Osteocyte (in vitro differentiated cells): Measurements from ENCODE around the gene IGBP1. TPM values are rescaled to one million over a fixed set of nuclear protein-coding genes. Genes with fewer than 3 reads are reported as not detected.
"Not testable (repeated sequence)": the region's sequence is repeated elsewhere in the genome, so short reads cannot be mapped to it uniquely, and the experiment has no call there.

Experiments
- DNase-seq: peaks from one replicate; pipeline ENCODE4 v3.0.0; 2021; ENCODE audit warnings: mixed read lengths; ENCODE audit not compliant: unreplicated experiment; ENCODE audit errors: extremely low spot score
- H3K27ac Mint-ChIP-seq: one replicate; pipeline ENCODE4 v1.8.0; 2021; ENCODE audit warnings: mild to moderate bottlenecking, mixed read lengths; ENCODE audit not compliant: unreplicated experiment
- H3K27me3 Mint-ChIP-seq: one replicate; pipeline ENCODE4 v1.8.0; 2021; ENCODE audit warnings: mixed read lengths; ENCODE audit not compliant: unreplicated experiment
- H3K36me3 Mint-ChIP-seq: one replicate; pipeline ENCODE4 v1.8.0; 2021; ENCODE audit warnings: mixed read lengths; ENCODE audit not compliant: unreplicated experiment
- H3K4me1 Mint-ChIP-seq: one replicate; pipeline ENCODE4 v1.8.0; 2021; ENCODE audit warnings: mixed read lengths; ENCODE audit not compliant: unreplicated experiment
- H3K4me3 Mint-ChIP-seq: one replicate; pipeline ENCODE4 v1.8.0; 2021; ENCODE audit warnings: mild to moderate bottlenecking, moderate library complexity, mixed read lengths; ENCODE audit not compliant: unreplicated experiment
- H3K9me3 Mint-ChIP-seq: one replicate; pipeline ENCODE4 v1.8.0; 2021; ENCODE audit warnings: mixed read lengths; ENCODE audit not compliant: unreplicated experiment
- total RNA-seq: library from RNA; stranded (reverse); gene quantifications from 2 replicates; pipeline ENCODE4 v1.2.1, GENCODE V29; 2021
- TF ChIP-seq, protein P1 (sequence below): fragments of 200-600 bp; sonication (generic); IDR thresholded peaks from 2 replicates; pipeline ENCODE4 v1.5.0; 2021; ENCODE audit warnings: antibody characterized with exemption, mild to moderate bottlenecking, moderate library complexity

IGBP1 gene
- total RNA-seq, 1 donor from 2014 or later: 49.4 TPM

DNA sequence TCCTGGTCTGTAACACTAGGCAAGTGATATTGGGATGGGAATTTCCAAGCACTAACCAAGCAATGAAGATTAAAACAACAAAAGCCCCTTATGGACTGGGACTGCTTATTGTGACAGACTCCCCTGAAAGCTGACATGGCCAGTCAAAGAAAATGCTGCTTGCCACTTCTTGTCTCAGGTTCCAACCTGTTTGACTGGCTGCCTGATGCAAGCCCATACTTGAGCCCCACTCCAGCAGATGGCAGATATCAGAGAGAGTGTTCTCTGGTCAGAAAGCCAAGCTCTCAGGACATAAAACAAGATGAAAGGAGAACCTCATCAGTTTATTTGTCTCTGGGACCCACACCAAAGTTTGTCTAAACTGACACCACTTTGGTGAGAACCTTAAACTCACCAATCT lies 15.5 kb upstream of the IGBP1 start:
- H3K27ac Mint-ChIP-seq: no peak overlapping the region
- H3K4me3 Mint-ChIP-seq: no peak overlapping the region
- H3K36me3 Mint-ChIP-seq: no peaks in the 10 kb centered on the region
- peak; percentile 36 for DNase-seq
- peaks cover 10% of the 10 kb centered on the region for H3K9me3 Mint-ChIP-seq
- no peaks in the 10 kb centered on the region for H3K4me1 Mint-ChIP-seq
- no peaks in the 10 kb centered on the region for H3K27me3 Mint-ChIP-seq
- TF ChIP-seq, protein P1, sequence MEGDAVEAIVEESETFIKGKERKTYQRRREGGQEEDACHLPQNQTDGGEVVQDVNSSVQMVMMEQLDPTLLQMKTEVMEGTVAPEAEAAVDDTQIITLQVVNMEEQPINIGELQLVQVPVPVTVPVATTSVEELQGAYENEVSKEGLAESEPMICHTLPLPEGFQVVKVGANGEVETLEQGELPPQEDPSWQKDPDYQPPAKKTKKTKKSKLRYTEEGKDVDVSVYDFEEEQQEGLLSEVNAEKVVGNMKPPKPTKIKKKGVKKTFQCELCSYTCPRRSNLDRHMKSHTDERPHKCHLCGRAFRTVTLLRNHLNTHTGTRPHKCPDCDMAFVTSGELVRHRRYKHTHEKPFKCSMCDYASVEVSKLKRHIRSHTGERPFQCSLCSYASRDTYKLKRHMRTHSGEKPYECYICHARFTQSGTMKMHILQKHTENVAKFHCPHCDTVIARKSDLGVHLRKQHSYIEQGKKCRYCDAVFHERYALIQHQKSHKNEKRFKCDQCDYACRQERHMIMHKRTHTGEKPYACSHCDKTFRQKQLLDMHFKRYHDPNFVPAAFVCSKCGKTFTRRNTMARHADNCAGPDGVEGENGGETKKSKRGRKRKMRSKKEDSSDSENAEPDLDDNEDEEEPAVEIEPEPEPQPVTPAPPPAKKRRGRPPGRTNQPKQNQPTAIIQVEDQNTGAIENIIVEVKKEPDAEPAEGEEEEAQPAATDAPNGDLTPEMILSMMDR: no peak

DNA sequence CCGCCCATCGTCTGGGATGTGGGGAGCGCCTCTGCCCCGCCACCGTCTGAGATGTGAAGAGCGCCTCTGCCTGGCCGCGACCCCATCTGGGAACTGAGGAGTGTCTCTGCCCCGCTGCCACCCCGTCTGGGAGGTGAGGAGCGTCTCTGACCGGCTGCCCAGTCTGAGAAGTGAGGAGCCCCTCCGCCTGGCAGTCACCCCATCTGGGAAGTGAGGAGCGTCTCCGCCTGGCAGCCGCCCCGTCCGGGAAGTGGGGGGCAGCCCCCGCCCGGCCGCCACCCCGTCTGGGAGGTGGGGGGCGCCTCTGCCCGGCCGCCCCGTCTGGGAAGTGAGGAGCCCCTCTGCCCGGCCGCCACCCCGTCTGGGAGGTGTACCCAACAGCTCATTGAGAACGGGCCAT lies 10.2 kb upstream of the IGBP1 start:
- not testable (repeated sequence) for H3K36me3 Mint-ChIP-seq, H3K27ac Mint-ChIP-seq, H3K27me3 Mint-ChIP-seq, DNase-seq, H3K4me3 Mint-ChIP-seq, H3K4me1 Mint-ChIP-seq
- peaks cover 20% of the 10 kb centered on the region for H3K9me3 Mint-ChIP-seq

DNA sequence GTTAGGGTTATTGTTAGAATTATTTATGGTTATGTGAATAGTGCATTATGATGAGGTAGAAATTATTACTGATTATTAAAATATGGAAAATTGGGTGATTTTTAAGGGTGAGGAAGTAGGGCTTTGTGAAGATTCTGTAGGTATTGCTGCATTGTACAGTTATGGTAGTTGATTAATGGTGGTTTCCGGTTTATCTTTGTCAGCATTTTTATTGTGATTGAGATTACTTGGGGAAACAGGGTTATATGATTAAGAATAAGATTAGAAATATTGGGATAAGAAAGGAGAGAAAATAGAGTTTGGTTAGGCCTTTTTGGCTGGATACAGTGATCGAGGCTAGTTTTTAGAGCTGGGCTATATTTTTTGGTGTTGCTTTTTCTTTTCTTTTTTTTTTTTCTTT lies 8.6 kb upstream of the IGBP1 start:
- no peak for DNase-seq
- Mint-ChIP-seq H3K4me3 (no peak overlapping the region), H3K9me3 (peaks cover 14% of the 10 kb centered on the region), H3K36me3 (no peaks in the 10 kb centered on the region), H3K27ac (no peak overlapping the region), H3K4me1 (peaks cover 3% of the 10 kb centered on the region), H3K27me3 (peaks cover 2% of the 10 kb centered on the region)
- TF ChIP-seq, protein P1: no peak

DNA sequence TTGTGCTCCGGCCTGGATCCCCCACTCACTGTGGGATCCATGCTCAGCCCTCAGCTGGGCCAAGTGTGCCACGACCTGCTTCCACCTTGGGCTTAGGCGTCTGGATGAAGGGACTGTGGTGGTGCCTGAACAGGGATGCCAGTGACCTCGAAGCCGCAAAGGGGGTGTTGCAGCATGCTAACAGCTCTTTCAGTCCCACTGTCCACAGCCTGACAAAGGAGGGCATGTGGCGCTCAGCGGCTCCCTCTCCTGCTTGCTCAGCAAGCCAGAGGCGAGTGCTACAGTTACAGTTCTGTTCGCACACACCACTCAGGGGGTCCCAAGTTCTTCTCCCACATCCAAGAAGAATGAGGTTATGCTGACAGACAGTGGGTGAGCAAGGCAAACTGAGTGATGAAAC lies 5.2 kb upstream of the IGBP1 start:
- no peak overlapping the region for H3K4me3 Mint-ChIP-seq
- no peak overlapping the region for H3K27ac Mint-ChIP-seq
- no peak for DNase-seq
- H3K36me3 Mint-ChIP-seq: no peaks in the 10 kb centered on the region
- peaks cover 3% of the 10 kb centered on the region for H3K4me1 Mint-ChIP-seq
- TF ChIP-seq, protein P1: no peak
- H3K9me3 Mint-ChIP-seq: peaks cover 14% of the 10 kb centered on the region
- peaks cover 2% of the 10 kb centered on the region for H3K27me3 Mint-ChIP-seq

DNA sequence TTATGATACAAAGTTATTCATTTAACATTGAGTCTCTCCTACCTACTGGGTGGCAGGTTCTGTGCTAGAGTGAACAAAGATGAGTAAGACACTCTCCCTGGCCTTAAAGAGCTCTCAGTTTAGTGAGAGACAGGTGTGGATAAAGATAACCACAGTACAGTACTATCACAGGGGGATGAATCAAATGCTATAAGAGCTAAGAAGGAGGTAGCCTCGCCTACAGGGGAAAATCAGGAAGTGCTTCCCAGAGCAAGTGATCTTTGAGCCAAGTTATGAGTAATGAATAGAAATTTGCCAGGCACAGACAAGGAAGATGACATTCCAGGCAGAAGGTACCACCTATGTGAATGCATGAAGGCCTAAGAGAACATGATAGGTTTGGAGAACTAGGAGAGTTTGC lies 3.4 kb upstream of the IGBP1 start:
- peaks cover 5% of the 10 kb centered on the region for H3K4me1 Mint-ChIP-seq
- no peak for DNase-seq
- no peak overlapping the region for H3K4me3 Mint-ChIP-seq
- TF ChIP-seq, protein P1: no peak
- no peaks in the 10 kb centered on the region for H3K36me3 Mint-ChIP-seq
- peaks cover 6% of the 10 kb centered on the region for H3K9me3 Mint-ChIP-seq
- no peak overlapping the region for H3K27ac Mint-ChIP-seq
- H3K27me3 Mint-ChIP-seq: peaks cover 2% of the 10 kb centered on the region

DNA sequence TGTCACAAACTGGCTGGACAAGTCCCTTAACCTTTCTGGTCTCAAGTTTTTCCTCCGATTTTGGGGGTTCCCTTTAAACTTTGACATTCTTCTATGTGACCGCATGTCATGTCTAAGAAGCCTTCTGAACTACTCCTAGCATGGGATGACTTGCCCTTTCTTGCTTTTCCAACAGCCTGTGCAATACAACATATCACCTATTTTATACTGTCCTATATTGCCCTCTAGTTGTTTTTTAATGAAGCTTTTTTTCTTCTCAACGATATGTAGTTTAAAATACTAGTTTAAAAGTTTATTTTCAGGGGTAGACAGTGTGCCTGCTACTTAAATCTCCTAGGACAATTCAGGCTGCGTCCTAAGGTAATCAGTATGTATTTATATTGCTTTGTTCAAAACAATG lies 1.0 kb upstream of the IGBP1 start:
- Mint-ChIP-seq H3K4me3 (no peak overlapping the region), H3K36me3 (no peaks in the 10 kb centered on the region), H3K4me1 (peaks cover 9% of the 10 kb centered on the region), H3K27ac (no peak overlapping the region), H3K27me3 (peaks cover 2% of the 10 kb centered on the region), H3K9me3 (peaks cover 7% of the 10 kb centered on the region)
- no peak for DNase-seq
- TF ChIP-seq, protein P1: no peak
